GM19025 (cell line): Measurements from ENCODE around the gene PLD1.
"Not testable (repeated sequence)": the region's sequence is repeated elsewhere in the genome, so short reads cannot be mapped to it uniquely, and the experiment has no call there.

Experiments used
- ATAC-seq: cut with Tn5 transposase; IDR thresholded peaks from one replicate; pipeline ENCODE4 v1.9.1; 2021; ENCODE audit warnings: mild to moderate bottlenecking, low read depth, moderate library complexity; ENCODE audit not compliant: unreplicated experiment

The PLD1 gene

GRCh38 chr3:171749124-171749523 is 61.2 kb downstream of the PLD1 start:
- no peak for ATAC-seq

- ATAC-seq = no peak
Measured at GRCh38 chr3:171748064-171748924, 62.0 kb downstream of the PLD1 start.

GRCh38 chr3:171747223-171747920 is 62.9 kb downstream of the PLD1 start:
- ATAC-seq = no peak

- not testable (repeated sequence) for ATAC-seq
Measured at GRCh38 chr3:171746320-171747222, 63.7 kb downstream of the PLD1 start.

GRCh38 chr3:171745577-171746319 is 64.5 kb downstream of the PLD1 start:
- ATAC-seq = no peak

- no peak for ATAC-seq
Measured at GRCh38 chr3:171744158-171744741, 66.0 kb downstream of the PLD1 start.

- no peak for ATAC-seq
Measured at GRCh38 chr3:171743327-171744157, 66.7 kb downstream of the PLD1 start.

GRCh38 chr3:171741377-171741776 is 68.9 kb downstream of the PLD1 start:
- ATAC-seq = no peak

GRCh38 chr3:171736556-171736955 is 73.7 kb downstream of the PLD1 start:
- no peak for ATAC-seq

- ATAC-seq = no peak
Measured at GRCh38 chr3:171733561-171733960, 76.7 kb downstream of the PLD1 start.

GRCh38 chr3:171732756-171733155 is 77.5 kb downstream of the PLD1 start:
- no peak for ATAC-seq

- no peak for ATAC-seq
Measured at GRCh38 chr3:171731691-171732090, 78.6 kb downstream of the PLD1 start.

- no peak for ATAC-seq
Measured at GRCh38 chr3:171729452-171730334, 80.6 kb downstream of the PLD1 start.

- ATAC-seq = no peak
Measured at GRCh38 chr3:171727288-171727687, 83.0 kb downstream of the PLD1 start.

GRCh38 chr3:171718493-171719185 is 91.6 kb downstream of the PLD1 start:
- ATAC-seq = no peak

- ATAC-seq = no peak
Measured at GRCh38 chr3:171715155-171715554, 95.1 kb downstream of the PLD1 start.

- no peak for ATAC-seq
Measured at GRCh38 chr3:171712171-171712938, 97.9 kb downstream of the PLD1 start.
